ENCODE measurements around the gene ZRANB3.

- TF ChIP-seq GATA2 (IDR thresholded peaks at IDR 0.05; ENCODE audit: low read depth, low read length) (no peak), GATA3 (IDR thresholded peaks at IDR 0.05; ENCODE audit: low read depth, low read length) (no peak)
Measured at GRCh38 chr2:135230150-135230549, 300.9 kb downstream of the ZRANB3 start.

Data from SH-SY5Y (cell line).